Body of pancreas (tissue), 4 donors: ENCODE results near the gene CCT6B.

ENCODE experiments used
- POLR2A ChIP-seq, 3 donors: fragments of 450-650 bp; IDR thresholded peaks; one replicate each; pipeline ENCODE4 v1.6.1; 2016; ENCODE audit warnings: antibody characterized with exemption in 3 of 3, mild to moderate bottlenecking in 2 of 3
- TF ChIP-seq, protein P1 (sequence below), 7 experiments: fragments of 450-650 bp in 4 of 7; fragments of 200-600 bp in 3 of 7; sonication (generic) in 3 of 7; IDR thresholded peaks; one replicate each; pipeline ENCODE4 v1.5.1; 2016 to 2019; ENCODE audit warnings: antibody characterized with exemption in 7 of 7

- TF ChIP-seq POLR2A (IDR thresholded peaks at IDR 0.05) = no peak
- TF ChIP-seq, protein P1, sequence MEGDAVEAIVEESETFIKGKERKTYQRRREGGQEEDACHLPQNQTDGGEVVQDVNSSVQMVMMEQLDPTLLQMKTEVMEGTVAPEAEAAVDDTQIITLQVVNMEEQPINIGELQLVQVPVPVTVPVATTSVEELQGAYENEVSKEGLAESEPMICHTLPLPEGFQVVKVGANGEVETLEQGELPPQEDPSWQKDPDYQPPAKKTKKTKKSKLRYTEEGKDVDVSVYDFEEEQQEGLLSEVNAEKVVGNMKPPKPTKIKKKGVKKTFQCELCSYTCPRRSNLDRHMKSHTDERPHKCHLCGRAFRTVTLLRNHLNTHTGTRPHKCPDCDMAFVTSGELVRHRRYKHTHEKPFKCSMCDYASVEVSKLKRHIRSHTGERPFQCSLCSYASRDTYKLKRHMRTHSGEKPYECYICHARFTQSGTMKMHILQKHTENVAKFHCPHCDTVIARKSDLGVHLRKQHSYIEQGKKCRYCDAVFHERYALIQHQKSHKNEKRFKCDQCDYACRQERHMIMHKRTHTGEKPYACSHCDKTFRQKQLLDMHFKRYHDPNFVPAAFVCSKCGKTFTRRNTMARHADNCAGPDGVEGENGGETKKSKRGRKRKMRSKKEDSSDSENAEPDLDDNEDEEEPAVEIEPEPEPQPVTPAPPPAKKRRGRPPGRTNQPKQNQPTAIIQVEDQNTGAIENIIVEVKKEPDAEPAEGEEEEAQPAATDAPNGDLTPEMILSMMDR (IDR thresholded peaks at IDR 0.05) = no peak
These were observed 17.9 kb upstream of the CCT6B start for GRCh38 chr17:34979153-34979552.
